T-helper 2 cell treated with Interferon-gamma antibody and Interleukin-4, amounts not matched to agents 5 μg/mL and 100 μg/mL, for 36 hours (primary cell): ENCODE results near the gene KIAA1614.

ENCODE experiments used
- DNase-seq: peaks from one replicate; pipeline ENCODE4 v3.0.0; 2021; ENCODE audit warnings: low spot score
- H3K27ac Mint-ChIP-seq: one replicate; pipeline ENCODE4 v1.8.0; 2021; ENCODE audit warnings: mild to moderate bottlenecking, mixed read lengths
- H3K27me3 Mint-ChIP-seq: one replicate; pipeline ENCODE4 v1.8.0; 2021; ENCODE audit warnings: low read depth, mixed read lengths
- H3K36me3 Mint-ChIP-seq: one replicate; pipeline ENCODE4 v1.8.0; 2021; ENCODE audit warnings: low read depth, mixed read lengths
- H3K4me1 Mint-ChIP-seq: one replicate; pipeline ENCODE4 v1.8.0; 2021; ENCODE audit warnings: low read depth, mixed read lengths
- H3K4me3 Mint-ChIP-seq: one replicate; pipeline ENCODE4 v1.8.0; 2022; ENCODE audit warnings: mild to moderate bottlenecking, moderate library complexity, mixed read lengths
- H3K9me3 Mint-ChIP-seq: one replicate; pipeline ENCODE4 v1.8.0; 2021; ENCODE audit warnings: mixed read lengths

KIAA1614 gene

GRCh38 chr1:180912801-180913565 lies at the start of gene KIAA1614:
TSS of gene KIAA1614 (plus strand) at chr1:180912897. CDS start at chr1:180913244, 347 bp downstream.
- peak within 1 kb of the TSS; percentile 67 for H3K4me3 Mint-ChIP-seq
- no peak within 1 kb of the TSS for H3K27ac Mint-ChIP-seq
- no peaks in the 10 kb centered on the region for H3K36me3 Mint-ChIP-seq
- H3K27me3 Mint-ChIP-seq = peaks cover 41% of the 10 kb centered on the region
- peaks cover 12% of the 10 kb centered on the region for H3K4me1 Mint-ChIP-seq
- no peaks in the 10 kb centered on the region for H3K9me3 Mint-ChIP-seq
- DNase-seq = no peak

- Mint-ChIP-seq H3K4me1 (no peaks in the 10 kb centered on the region), H3K27me3 (no peaks in the 10 kb centered on the region), H3K36me3 (peaks cover 3% of the 10 kb centered on the region), H3K27ac (no peak overlapping the region), H3K4me3 (no peak overlapping the region), H3K9me3 (no peaks in the 10 kb centered on the region)
- DNase-seq = no peak
Measured at GRCh38 chr1:180863158-180863775, 49.4 kb upstream of the KIAA1614 start.

GRCh38 chr1:180881806-180882509 lies 30.7 kb upstream of the KIAA1614 start:
- no peak overlapping the region for H3K27ac Mint-ChIP-seq
- no peaks in the 10 kb centered on the region for H3K9me3 Mint-ChIP-seq
- H3K27me3 Mint-ChIP-seq = no peaks in the 10 kb centered on the region
- no peak overlapping the region for H3K4me3 Mint-ChIP-seq
- peaks cover 2% of the 10 kb centered on the region for H3K4me1 Mint-ChIP-seq
- DNase-seq = no peak
- peaks cover 3% of the 10 kb centered on the region for H3K36me3 Mint-ChIP-seq

GRCh38 chr1:180884588-180885300 lies 28.0 kb upstream of the KIAA1614 start:
- no peak overlapping the region for H3K4me3 Mint-ChIP-seq
- peaks cover 3% of the 10 kb centered on the region for H3K36me3 Mint-ChIP-seq
- no peak for DNase-seq
- H3K27ac Mint-ChIP-seq = no peak overlapping the region
- H3K9me3 Mint-ChIP-seq = no peaks in the 10 kb centered on the region
- H3K4me1 Mint-ChIP-seq = peaks cover 2% of the 10 kb centered on the region
- H3K27me3 Mint-ChIP-seq = no peaks in the 10 kb centered on the region

GRCh38 chr1:180886338-180886737 lies 26.4 kb upstream of the KIAA1614 start:
- no peak overlapping the region for H3K4me3 Mint-ChIP-seq
- H3K27me3 Mint-ChIP-seq = no peaks in the 10 kb centered on the region
- peaks cover 3% of the 10 kb centered on the region for H3K36me3 Mint-ChIP-seq
- no peaks in the 10 kb centered on the region for H3K9me3 Mint-ChIP-seq
- no peak overlapping the region for H3K27ac Mint-ChIP-seq
- no peak for DNase-seq
- H3K4me1 Mint-ChIP-seq = peaks cover 2% of the 10 kb centered on the region

GRCh38 chr1:180887841-180888240 lies 24.9 kb upstream of the KIAA1614 start:
- no peak overlapping the region for H3K27ac Mint-ChIP-seq
- H3K36me3 Mint-ChIP-seq = peaks cover 3% of the 10 kb centered on the region
- no peak for DNase-seq
- H3K27me3 Mint-ChIP-seq = no peaks in the 10 kb centered on the region
- H3K4me3 Mint-ChIP-seq = no peak overlapping the region
- peaks cover 2% of the 10 kb centered on the region for H3K4me1 Mint-ChIP-seq
- no peaks in the 10 kb centered on the region for H3K9me3 Mint-ChIP-seq

- Mint-ChIP-seq H3K36me3 (no peaks in the 10 kb centered on the region), H3K4me1 (peaks cover 8% of the 10 kb centered on the region), H3K27me3 (no peaks in the 10 kb centered on the region), H3K9me3 (no peaks in the 10 kb centered on the region), H3K27ac (no peak overlapping the region), H3K4me3 (no peak overlapping the region)
- no peak for DNase-seq
Measured at GRCh38 chr1:180888870-180889269, 23.8 kb upstream of the KIAA1614 start.

- no peak for DNase-seq
- Mint-ChIP-seq H3K4me3 (no peak overlapping the region), H3K27ac (no peak overlapping the region), H3K9me3 (no peaks in the 10 kb centered on the region), H3K36me3 (no peaks in the 10 kb centered on the region), H3K27me3 (no peaks in the 10 kb centered on the region), H3K4me1 (peaks cover 8% of the 10 kb centered on the region)
Measured at GRCh38 chr1:180889325-180889724, 23.4 kb upstream of the KIAA1614 start.

GRCh38 chr1:180892272-180892671 lies 20.4 kb upstream of the KIAA1614 start:
- H3K27ac Mint-ChIP-seq = no peak overlapping the region

GRCh38 chr1:180892675-180893074 lies 20.0 kb upstream of the KIAA1614 start:
- H3K4me3 Mint-ChIP-seq = no peak overlapping the region
- H3K4me1 Mint-ChIP-seq = peaks cover 8% of the 10 kb centered on the region
- no peak overlapping the region for H3K27ac Mint-ChIP-seq
- no peak for DNase-seq
- peaks cover 3% of the 10 kb centered on the region for H3K27me3 Mint-ChIP-seq
- no peaks in the 10 kb centered on the region for H3K36me3 Mint-ChIP-seq
- H3K9me3 Mint-ChIP-seq = no peaks in the 10 kb centered on the region

More at GRCh38 chr1:180892272-180892671, 20.4 kb upstream of the KIAA1614 start:
- H3K27me3 Mint-ChIP-seq = peaks cover 3% of the 10 kb centered on the region
- H3K4me3 Mint-ChIP-seq = no peak overlapping the region
- no peaks in the 10 kb centered on the region for H3K9me3 Mint-ChIP-seq
- H3K36me3 Mint-ChIP-seq = no peaks in the 10 kb centered on the region
- DNase-seq = peak; percentile 2
- H3K4me1 Mint-ChIP-seq = peaks cover 8% of the 10 kb centered on the region

GRCh38 chr1:180893614-180894013 lies 19.1 kb upstream of the KIAA1614 start:
- Mint-ChIP-seq H3K27me3 (peaks cover 3% of the 10 kb centered on the region), H3K4me1 (peaks cover 8% of the 10 kb centered on the region), H3K27ac (no peak overlapping the region), H3K9me3 (no peaks in the 10 kb centered on the region), H3K36me3 (no peaks in the 10 kb centered on the region), H3K4me3 (no peak overlapping the region)
- DNase-seq = no peak

- Mint-ChIP-seq H3K27ac (no peak overlapping the region), H3K4me3 (no peak overlapping the region), H3K9me3 (no peaks in the 10 kb centered on the region), H3K27me3 (peaks cover 3% of the 10 kb centered on the region), H3K4me1 (peaks cover 8% of the 10 kb centered on the region), H3K36me3 (no peaks in the 10 kb centered on the region)
- no peak for DNase-seq
Measured at GRCh38 chr1:180896161-180896560, 16.5 kb upstream of the KIAA1614 start.

GRCh38 chr1:180898441-180899219 lies 14.1 kb upstream of the KIAA1614 start:
- DNase-seq = no peak
- H3K4me1 Mint-ChIP-seq = peaks cover 3% of the 10 kb centered on the region
- H3K27ac Mint-ChIP-seq = no peak overlapping the region
- H3K9me3 Mint-ChIP-seq = no peaks in the 10 kb centered on the region
- no peak overlapping the region for H3K4me3 Mint-ChIP-seq
- no peaks in the 10 kb centered on the region for H3K36me3 Mint-ChIP-seq
- H3K27me3 Mint-ChIP-seq = peaks cover 9% of the 10 kb centered on the region
